Left hindlimb (tissue), 1 donor: Measurements from ENCODE around the gene VSIR.

ENCODE experiments used
- DNase-seq: peaks from one replicate; pipeline ENCODE4 v3.0.0-alpha.2; 2018

The VSIR gene

GRCh38 chr10:71763352-71764127 lies 9.8 kb downstream of the VSIR start:
- DNase-seq, result no peak

DNA sequence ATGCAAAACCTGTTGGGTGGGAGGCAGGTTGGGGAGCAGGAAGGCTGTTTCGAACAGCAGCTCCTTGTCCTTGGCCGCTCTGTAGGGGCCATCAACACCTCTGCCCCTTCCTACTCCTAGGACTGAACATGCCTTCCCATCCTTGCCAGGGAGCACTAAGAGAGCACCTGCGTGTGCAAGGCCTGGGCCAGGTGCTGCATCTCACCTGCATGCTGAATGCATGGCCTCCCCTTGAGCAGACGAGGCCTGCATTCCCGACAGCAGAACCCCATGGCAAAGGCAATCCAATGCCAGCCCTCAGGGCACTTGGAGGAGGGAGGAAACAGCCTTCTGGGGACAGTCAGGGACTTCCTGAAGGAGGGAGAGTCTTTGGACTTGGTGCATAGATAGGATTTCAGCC lies 11.0 kb downstream of the VSIR start:
- no peak for DNase-seq

- no peak for DNase-seq
Measured at GRCh38 chr10:71761541-71762113, 11.7 kb downstream of the VSIR start.

GRCh38 chr10:71761105-71761511 lies 12.2 kb downstream of the VSIR start:
- no peak for DNase-seq

- no peak for DNase-seq
Measured at GRCh38 chr10:71757399-71757922, 15.9 kb downstream of the VSIR start.

- DNase-seq, result no peak
Measured at GRCh38 chr10:71756311-71757191, 16.8 kb downstream of the VSIR start.

- DNase-seq, result no peak
Measured at GRCh38 chr10:71755179-71755879, 18.0 kb downstream of the VSIR start.

DNA sequence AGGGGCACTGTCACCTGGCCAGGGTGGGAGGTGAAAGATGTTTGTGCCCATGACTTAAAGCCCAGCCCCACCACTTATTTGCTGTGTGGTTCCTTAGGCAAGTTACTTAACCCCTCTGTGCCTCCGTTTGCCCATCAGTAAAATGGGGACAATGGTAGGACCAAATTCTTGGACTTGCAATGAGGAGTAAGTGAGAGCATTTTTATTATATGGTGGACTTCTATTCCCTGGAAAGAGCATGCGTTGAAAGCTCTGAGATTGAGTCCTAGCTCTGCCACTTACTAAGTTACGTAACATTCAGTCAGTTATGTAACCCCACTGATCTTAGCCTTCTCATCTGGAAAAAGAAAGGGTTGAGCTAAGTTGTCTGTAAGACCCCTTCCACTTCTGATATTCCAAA lies 18.8 kb downstream of the VSIR start:
- no peak for DNase-seq

- no peak for DNase-seq
Measured at GRCh38 chr10:71753960-71754505, 19.3 kb downstream of the VSIR start.

DNA sequence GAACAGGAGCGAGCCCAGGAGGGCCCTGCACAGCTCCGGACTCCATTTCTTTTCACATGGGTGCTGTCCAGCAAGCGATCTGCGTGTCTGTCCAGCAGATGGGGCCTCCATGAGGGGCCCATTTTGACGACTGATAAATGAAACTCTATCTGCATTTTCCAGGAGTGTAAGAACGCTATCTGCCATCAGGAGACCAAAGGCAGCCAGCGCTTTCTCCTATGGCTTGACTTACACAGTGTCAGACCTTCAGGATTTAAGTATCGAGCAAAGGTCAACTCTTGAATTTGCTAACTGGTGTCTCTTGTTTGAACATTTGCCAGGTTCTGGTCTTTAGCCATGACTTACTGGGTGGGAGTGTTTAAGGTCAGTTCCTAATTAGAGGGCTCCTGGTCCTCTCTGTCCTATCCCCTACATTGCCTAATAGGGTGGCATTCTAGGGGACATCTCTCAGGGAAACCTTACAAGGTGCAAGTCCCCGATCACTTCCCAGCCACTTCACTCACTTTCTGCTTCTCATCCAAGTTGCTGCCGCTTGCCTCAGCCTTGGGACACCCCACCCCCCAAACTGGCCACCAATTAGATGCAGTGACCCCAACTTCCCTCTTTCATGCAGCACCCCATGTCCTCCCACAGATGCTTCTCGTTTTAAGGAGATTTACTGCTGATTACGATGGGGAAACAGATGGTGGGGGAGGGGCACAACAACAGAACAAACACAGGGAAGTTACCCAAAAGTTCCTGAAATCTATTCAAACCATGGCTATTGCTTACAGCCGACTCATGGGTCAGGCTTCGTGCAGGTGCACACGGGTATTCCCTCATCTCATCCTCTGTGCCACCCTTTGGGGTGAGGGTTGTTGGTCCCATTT lies 20.0 kb downstream of the VSIR start:
- DNase-seq, result no peak

- DNase-seq, result no peak
Measured at GRCh38 chr10:71752391-71753090, 20.8 kb downstream of the VSIR start.

GRCh38 chr10:71751515-71752224 lies 21.6 kb downstream of the VSIR start:
- no peak for DNase-seq

- DNase-seq, result no peak
Measured at GRCh38 chr10:71750986-71751385, 22.3 kb downstream of the VSIR start.

GRCh38 chr10:71750124-71750841 lies 23.0 kb downstream of the VSIR start:
- DNase-seq, result no peak

- DNase-seq, result no peak
Measured at GRCh38 chr10:71749396-71749795, 23.9 kb downstream of the VSIR start.

DNA sequence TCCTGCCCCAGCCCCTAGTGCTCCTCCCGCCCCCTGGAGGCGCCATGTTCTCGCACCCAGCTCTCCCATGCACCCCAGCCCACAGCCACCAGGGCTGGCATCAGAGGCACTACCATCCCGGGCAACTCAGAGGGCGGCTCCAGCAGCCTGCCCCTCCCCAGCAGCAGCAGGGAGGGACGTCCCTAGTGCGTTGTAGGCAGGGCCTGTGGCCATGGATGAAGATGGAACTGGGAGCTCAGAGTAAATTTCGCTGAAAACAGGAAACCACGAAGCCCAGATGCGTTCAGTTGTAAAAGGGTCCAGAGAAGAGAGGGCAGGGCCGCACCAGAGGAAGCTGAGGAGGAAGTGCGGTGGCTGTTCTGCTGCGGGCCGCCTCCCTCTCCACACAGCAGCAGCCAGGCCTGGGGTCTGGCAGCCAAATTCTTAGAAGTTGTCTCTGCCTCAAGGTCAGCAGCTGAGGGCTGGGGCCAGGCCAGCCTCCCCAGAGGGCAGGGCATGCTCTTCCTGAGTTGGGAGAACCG lies 24.6 kb downstream of the VSIR start:
- DNase-seq, result peak; percentile 76

GRCh38 chr10:71747551-71748523 lies 25.5 kb downstream of the VSIR start:
- no peak for DNase-seq

GRCh38 chr10:71747039-71747531 lies 26.2 kb downstream of the VSIR start:
- no peak for DNase-seq
